Measurements from ENCODE around the gene MYG1. TPM values are rescaled to one million over a fixed set of nuclear protein-coding genes. Genes with fewer than 3 reads are reported as not detected.

MYG1 gene
- total and polyA plus RNA-seq, 2 of the 13 experiments (the other 11 are each of a cell fraction or from before 2014, with no cell fraction given) = 38.6 to 58.0 TPM

DNA sequence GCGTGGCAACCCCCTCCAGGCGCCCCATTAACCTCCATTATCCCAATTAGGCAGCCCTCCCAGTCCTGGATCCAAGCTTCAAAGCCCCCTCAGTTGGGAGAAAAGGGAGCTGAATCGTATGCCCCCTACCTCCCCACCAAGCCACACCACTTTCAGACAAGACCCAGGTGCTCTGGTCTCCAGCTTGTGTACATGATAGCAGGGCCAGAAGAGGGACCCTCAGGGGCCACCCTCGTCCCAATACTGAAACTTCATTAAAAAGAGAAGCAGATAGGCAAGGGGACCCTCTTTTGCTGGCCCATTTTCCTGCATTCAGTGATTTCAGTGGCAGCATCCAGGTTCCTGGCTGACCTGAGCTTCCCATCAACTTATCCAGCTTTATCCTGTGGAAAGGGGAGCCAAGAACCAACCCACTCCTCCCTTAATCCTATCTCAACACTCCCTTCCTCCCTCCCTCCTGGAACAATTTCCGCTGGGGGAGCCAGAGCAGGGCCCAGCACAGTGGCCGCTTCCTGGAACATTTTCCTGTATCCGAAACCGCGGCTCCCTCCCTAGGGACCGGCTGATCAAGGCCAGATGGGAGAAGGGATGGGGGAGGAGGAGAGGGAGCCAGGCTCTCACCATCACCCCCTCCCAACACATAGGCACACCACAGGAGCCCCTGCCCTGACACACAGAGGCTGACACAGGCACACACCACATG lies 46.1 kb downstream of the MYG1 start:
- BruUV-seq (replicated peaks) = no TSS peak
- Histone ChIP-seq H4K20me1 (ENCODE audit: insufficient read depth, low read length) (no peaks in the 10 kb centered on the region), H3K4me2 (ENCODE audit: low read depth, low read length) (peak overlapping the region; percentile 100), H3K36me3 (replicated peaks in 1 of 2; ENCODE audit: control insufficient read depth in 1 of 2, insufficient read depth in 2 of 2, low read length in 2 of 2) (no peaks in the 10 kb centered on the region), H3K4me1 (ENCODE audit: insufficient read depth, low read length) (peaks cover 17% of the 10 kb centered on the region), H3K79me2 (ENCODE audit: insufficient read depth, low read length) (no peaks in the 10 kb centered on the region), H2AFZ (ENCODE audit: low read length) (no peak overlapping the region), H3K27me3 (ENCODE audit: control insufficient read depth in 1 of 2, insufficient read depth in 2 of 2, low read length in 2 of 2) (peaks cover 1 to 29% of the 10 kb centered on the region in 2 experiments; a peak in 4 of 5 replicates), H3K9me3 (ENCODE audit: low read length) (no peaks in the 10 kb centered on the region), H3K27ac (ENCODE audit: extremely low read length, insufficient read depth, low read length) (no peak overlapping the region), H3K9ac (ENCODE audit: insufficient read depth, low read depth, low read length) (no peak overlapping the region), H3K4me3 (replicated peaks in 1 of 3; ENCODE audit: insufficient read depth in 1 of 3, low read depth in 2 of 3, low read length in 3 of 3) (peak overlapping the region; percentile 9 to 91 (median 82); a peak in 4 of 6 replicates)
- ChIA-PET CTCF (ENCODE audit: low intra/inter-chr PET ratio, low total read pairs) (interaction anchor here (0.6 to 2.5 kb wide), 5 partner anchors 18 to 132 kb away, joined by 3 to 14 read pairs (median 6); partner anchors contain the start of gene AAAS), POLR2A (interaction anchor here (0.6 to 2.5 kb wide), 9 partner anchors 21 to 798 kb away, joined by 3 to 23 read pairs (median 6); partner anchors contain the start of genes AAAS, PFDN5, SP1 and TARBP2)
- FAIRE-seq (no peak), DNase-seq (ENCODE audit: low spot score) (no peak), ATAC-seq (peak; percentile 42)
- TF ChIP-seq ZNF383 (CRISPR knock-in tag; IDR thresholded peaks at IDR 0.05; ENCODE audit: borderline replicate concordance) (no peak), ZNF431 (CRISPR knock-in tag; IDR thresholded peaks at IDR 0.05; ENCODE audit: borderline replicate concordance, low read depth) (no peak), NFKBIZ (CRISPR knock-in tag; IDR thresholded peaks at IDR 0.05) (0 out of 2 replicates have a peak, but pooled peaks have one; percentile 2), ZNF501 (CRISPR knock-in tag; IDR thresholded peaks at IDR 0.05) (no peak)
- TF ChIP-seq, protein P1, sequence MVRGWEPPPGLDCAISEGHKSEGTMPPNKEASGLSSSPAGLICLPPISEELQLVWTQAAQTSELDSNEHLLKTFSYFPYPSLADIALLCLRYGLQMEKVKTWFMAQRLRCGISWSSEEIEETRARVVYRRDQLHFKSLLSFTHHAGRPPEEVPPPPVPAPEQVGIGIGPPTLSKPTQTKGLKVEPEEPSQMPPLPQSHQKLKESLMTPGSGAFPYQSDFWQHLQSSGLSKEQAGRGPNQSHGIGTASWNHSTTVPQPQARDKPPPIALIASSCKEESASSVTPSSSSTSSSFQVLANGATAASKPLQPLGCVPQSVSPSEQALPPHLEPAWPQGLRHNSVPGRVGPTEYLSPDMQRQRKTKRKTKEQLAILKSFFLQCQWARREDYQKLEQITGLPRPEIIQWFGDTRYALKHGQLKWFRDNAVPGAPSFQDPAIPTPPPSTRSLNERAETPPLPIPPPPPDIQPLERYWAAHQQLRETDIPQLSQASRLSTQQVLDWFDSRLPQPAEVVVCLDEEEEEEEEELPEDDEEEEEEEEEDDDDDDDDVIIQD (CRISPR knock-in tag; IDR thresholded peaks at IDR 0.05; ENCODE audit: low read depth) = 0 out of 2 replicates have a peak, but pooled peaks have one; percentile 0
- WGBS (ENCODE audit: low lambda C conversion rate) = 20% methylated on average over 7 of the region's 10 CpGs
- in situ Hi-C loops (cut with HindIII; ENCODE audit: extremely low pct_ligation_motif_present, low pct_unique_long_range_greater_than_20kb) = loop anchor here (5.0 kb wide), 1 partner anchor 77 kb away; the partner anchor contains the start of gene AMHR2
- intact Hi-C loops (cut with micrococcal nuclease; ENCODE audit: unreplicated experiment) = loop anchor here (1.0 kb wide), 1 partner anchor 21 kb away; no protein-coding TSS in a partner anchor

Measured in HepG2 (cell line).